ENCODE data around the gene MPRIP. TPM values are rescaled to one million over a fixed set of nuclear protein-coding genes. Genes with fewer than 3 reads are reported as not detected.

The MPRIP gene
- total RNA-seq, 2 donors from 2014 or later, result 147 to 269 TPM

GRCh38 chr17:17154556-17154955 is 112.3 kb downstream of the MPRIP start:
- no peaks in the 10 kb centered on the region for H3K4me1 ChIP-seq

GRCh38 chr17:17154981-17155380 is 112.7 kb downstream of the MPRIP start:
- H3K27me3 ChIP-seq, result no peaks in the 10 kb centered on the region
- ATAC-seq (no peak), DNase-seq (no peak)
- intact Hi-C loops (cut with DNase I), result no loop called here
- WGBS, 2 donors, result 86 to 96% methylated on average over 8 of the region's 8 CpGs
- no peak overlapping the region for H3K27ac ChIP-seq
- peaks cover 0 to 35% of the 10 kb centered on the region in 2 donors for H3K36me3 ChIP-seq (replicated peaks in 1 of 2; ENCODE audit: insufficient read depth in 1 of 2, low read depth in 2 of 2)
- no peak for TF ChIP-seq CTCF (IDR thresholded peaks at IDR 0.05)
- TF ChIP-seq POLR2A (IDR thresholded peaks at IDR 0.05), result no peak
- H3K4me3 ChIP-seq, result no peak overlapping the region
- H3K9me3 ChIP-seq, result no peaks in the 10 kb centered on the region
- H3K4me1 ChIP-seq, result no peaks in the 10 kb centered on the region

More at GRCh38 chr17:17154556-17154955, 112.3 kb downstream of the MPRIP start:
- no peak for TF ChIP-seq CTCF (IDR thresholded peaks at IDR 0.05)
- TF ChIP-seq POLR2A (IDR thresholded peaks at IDR 0.05), result no peak
- H3K4me3 ChIP-seq, result no peak overlapping the region
- H3K27me3 ChIP-seq, result no peaks in the 10 kb centered on the region
- ATAC-seq (no peak), DNase-seq (no peak)
- no peak overlapping the region for H3K27ac ChIP-seq
- intact Hi-C loops (cut with DNase I), result no loop called here
- H3K9me3 ChIP-seq, result no peaks in the 10 kb centered on the region
- WGBS, 2 donors, result 82 to 83% methylated on average over 5 of the region's 5 CpGs
- H3K36me3 ChIP-seq (replicated peaks in 1 of 2; ENCODE audit: insufficient read depth in 1 of 2, low read depth in 2 of 2), result peaks cover 0 to 35% of the 10 kb centered on the region in 2 donors

GRCh38 chr17:17155568-17155967 is 113.3 kb downstream of the MPRIP start:
- H3K4me3 ChIP-seq, result no peak overlapping the region
- no peaks in the 10 kb centered on the region for H3K27me3 ChIP-seq
- H3K4me1 ChIP-seq, result no peaks in the 10 kb centered on the region
- no peak overlapping the region for H3K27ac ChIP-seq
- WGBS, 2 donors, result 81 to 88% methylated on average over 3 of the region's 3 CpGs
- no peak for DNase-seq
- TF ChIP-seq POLR2A (IDR thresholded peaks at IDR 0.05) (no peak), CTCF (IDR thresholded peaks at IDR 0.05) (no peak)
- intact Hi-C loops (cut with DNase I), result no loop called here
- H3K36me3 ChIP-seq (replicated peaks in 1 of 2; ENCODE audit: insufficient read depth in 1 of 2, low read depth in 2 of 2), result peaks cover 0 to 41% of the 10 kb centered on the region in 2 donors
- H3K9me3 ChIP-seq, result no peaks in the 10 kb centered on the region
- no peak for ATAC-seq

- TF ChIP-seq CTCF (IDR thresholded peaks at IDR 0.05), result no peak
- no peak for TF ChIP-seq POLR2A (IDR thresholded peaks at IDR 0.05)
- WGBS, 2 donors, result 91 to 100% methylated on average over 1 to 4 of the region's 4 CpGs
- Histone ChIP-seq H3K9me3 (no peaks in the 10 kb centered on the region), H3K27ac (no peak overlapping the region), H3K27me3 (no peaks in the 10 kb centered on the region), H3K36me3 (replicated peaks in 1 of 2; ENCODE audit: insufficient read depth in 1 of 2, low read depth in 2 of 2) (peaks cover 0 to 44% of the 10 kb centered on the region in 2 donors), H3K4me3 (no peak overlapping the region), H3K4me1 (no peaks in the 10 kb centered on the region)
- intact Hi-C loops (cut with DNase I), result no loop called here
- ATAC-seq (no peak), DNase-seq (no peak)
These were observed 113.8 kb downstream of the MPRIP start for GRCh38 chr17:17156107-17156506.

- Histone ChIP-seq H3K36me3 (replicated peaks in 1 of 2; ENCODE audit: insufficient read depth in 1 of 2, low read depth in 2 of 2) (peaks cover 0 to 48% of the 10 kb centered on the region in 2 donors), H3K27ac (no peak overlapping the region), H3K4me1 (no peaks in the 10 kb centered on the region), H3K4me3 (no peak overlapping the region), H3K27me3 (no peaks in the 10 kb centered on the region), H3K9me3 (no peaks in the 10 kb centered on the region)
- intact Hi-C loops (cut with DNase I), result no loop called here
- no peak for TF ChIP-seq CTCF (IDR thresholded peaks at IDR 0.05)
- no peak for TF ChIP-seq POLR2A (IDR thresholded peaks at IDR 0.05)
- WGBS, 2 donors, result 77 to 84% methylated on average over 10 of the region's 10 CpGs
- DNase-seq (no peak), ATAC-seq (no peak)
These were observed 114.3 kb downstream of the MPRIP start for GRCh38 chr17:17156511-17156910.

All from body of pancreas (tissue), 4 donors.